ENCODE data around the gene SNAPC2. TPM values are rescaled to one million over a fixed set of nuclear protein-coding genes. Genes with fewer than 3 reads are reported as not detected.

The SNAPC2 gene
- polyA plus RNA-seq, 1 of the 3 experiments (the other 2 are of a cell fraction), result 38.7 TPM

DNA sequence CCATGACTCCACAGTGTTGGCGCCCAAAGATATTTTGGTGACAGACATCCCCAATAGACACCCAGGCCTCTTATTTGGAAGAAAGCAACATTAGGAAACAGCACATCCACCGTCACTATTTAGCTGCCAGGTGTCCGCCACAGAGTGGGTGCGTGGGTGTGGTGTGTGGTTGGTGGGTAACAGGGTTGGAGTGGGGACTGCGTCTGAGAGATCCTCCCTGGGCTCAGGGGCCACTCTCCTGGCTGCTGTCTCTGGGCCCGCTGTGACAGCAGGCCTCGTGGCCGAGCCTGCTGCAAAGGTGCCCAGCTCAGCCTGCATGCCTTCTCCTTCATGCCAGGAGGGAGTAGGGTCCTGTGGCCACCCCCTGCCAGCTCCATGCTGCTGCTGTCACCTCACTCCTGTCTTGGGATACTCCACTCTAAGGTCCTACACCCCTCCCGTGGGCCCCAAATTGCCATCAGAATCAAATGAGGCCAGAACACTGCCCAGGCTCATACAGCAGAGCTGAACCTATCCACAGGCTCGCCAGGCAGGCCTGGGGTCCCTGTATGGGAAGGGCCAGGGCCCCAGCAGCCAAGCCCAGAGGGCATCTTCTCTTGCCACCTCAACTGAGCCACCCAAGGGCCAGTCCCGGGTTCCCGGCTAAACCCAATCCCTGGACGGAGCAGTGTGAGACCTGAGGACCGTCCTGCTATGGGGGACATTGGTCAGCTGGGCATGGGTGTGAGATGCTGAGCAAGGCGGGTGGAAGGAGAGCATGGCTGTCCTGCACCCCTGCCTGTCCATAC is 48.1 kb downstream of the SNAPC2 start:
- Histone ChIP-seq H4K20me1 (ENCODE audit: insufficient read depth) (peaks cover 11% of the 10 kb centered on the region), H3K27ac (ENCODE audit: low read depth in 2 of 2, low read length in 1 of 2) (no peak overlapping the region), H3K79me2 (ENCODE audit: insufficient read depth) (peaks cover 5% of the 10 kb centered on the region; the same call in 1 of the 2 replicates), H3K4me2 (no peak overlapping the region), H3K9me2 (no peaks in the 10 kb centered on the region), H3K9ac (no peak overlapping the region), H3K27me3 (ENCODE audit: insufficient read depth) (no peaks in the 10 kb centered on the region), H3K4me3 (ENCODE audit: low read depth in 2 of 2, low read length in 1 of 2) (no peak overlapping the region), H2AFZ (ENCODE audit: low read depth) (no peak overlapping the region), H3F3A (replicated peaks; ENCODE audit: insufficient read depth) (no peaks in the 10 kb centered on the region), H3K9me3 (no peaks in the 10 kb centered on the region), H3K4me1 (ENCODE audit: control insufficient read depth in 1 of 2, insufficient read depth in 2 of 2, low read depth in 1 of 2, low read length in 1 of 2) (no peaks in the 10 kb centered on the region), H3K36me3 (replicated peaks in 1 of 2; ENCODE audit: control insufficient read depth in 1 of 2, insufficient read depth in 2 of 2, low read length in 1 of 2) (peaks cover 26 to 58% of the 10 kb centered on the region in 2 experiments)
- WGBS (ENCODE audit: low lambda C conversion rate), result 93% methylated on average over 11 of the region's 15 CpGs
- CTCF ChIA-PET, result interaction anchor here (1.0 to 9.1 kb wide), 3 partner anchors 27 to 285 kb away, joined by 3 to 81 read pairs (median 4); no protein-coding TSS in a partner anchor
- TF ChIP-seq TAF1 (IDR thresholded peaks at IDR 0.05; ENCODE audit: borderline replicate concordance, low read depth, low read length) (no peak), CHD2 (IDR thresholded peaks at IDR 0.05; ENCODE audit: low read length, partially characterized antibody) (no peak), POLR2AphosphoS5 (IDR thresholded peaks at IDR 0.05; ENCODE audit: low read depth, low read length) (no peak)
- POLR2A ChIA-PET, result no interaction called here
- no peak for DNase-seq

DNA sequence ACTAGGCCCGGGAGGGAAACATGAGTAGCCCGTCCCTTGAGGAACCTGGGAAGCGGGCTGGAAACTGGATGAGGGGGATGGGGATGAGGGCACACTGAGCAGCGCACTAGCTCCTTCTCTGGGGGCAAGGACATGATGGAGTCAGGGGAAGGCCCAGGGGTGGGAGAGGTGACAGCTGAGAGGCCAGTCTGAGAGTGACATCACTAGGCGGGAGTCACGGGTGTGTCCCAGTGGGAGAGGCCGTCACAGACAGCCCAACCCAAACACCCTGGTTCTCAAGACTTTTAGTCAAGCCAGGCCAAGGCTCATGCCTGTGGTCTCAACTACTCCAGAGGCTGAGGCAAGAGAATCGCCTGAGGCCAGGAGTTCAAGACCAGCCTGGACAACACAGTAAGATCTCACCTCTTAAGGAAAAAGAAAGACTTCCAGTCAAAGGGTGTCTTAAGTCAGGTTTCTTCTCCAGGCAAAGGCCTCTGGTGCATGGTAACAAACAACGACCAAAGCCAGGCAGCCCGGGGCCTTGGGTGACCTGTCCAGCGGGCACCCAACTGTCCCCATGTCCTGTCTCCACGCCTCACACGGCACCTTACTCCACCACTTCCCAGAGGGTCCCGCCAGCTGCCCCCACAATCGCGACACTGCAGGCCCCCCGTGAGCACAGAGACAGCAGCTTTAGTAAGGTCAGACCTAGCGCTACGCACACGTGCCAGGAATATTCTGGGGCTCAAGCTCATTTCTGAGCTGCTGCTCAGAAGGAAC is 48.8 kb downstream of the SNAPC2 start:
- Histone ChIP-seq H3K27ac (ENCODE audit: low read depth in 2 of 2, low read length in 1 of 2) (no peak overlapping the region), H3K9me3 (no peaks in the 10 kb centered on the region), H3K79me2 (ENCODE audit: insufficient read depth) (peaks cover 5% of the 10 kb centered on the region; the same call in 1 of the 2 replicates), H3K9me2 (no peaks in the 10 kb centered on the region), H3K4me3 (ENCODE audit: low read depth in 2 of 2, low read length in 1 of 2) (no peak overlapping the region), H4K20me1 (ENCODE audit: insufficient read depth) (peaks cover 11% of the 10 kb centered on the region), H3K9ac (no peak overlapping the region), H3K27me3 (ENCODE audit: insufficient read depth) (no peaks in the 10 kb centered on the region), H3K4me2 (no peak overlapping the region), H3F3A (replicated peaks; ENCODE audit: insufficient read depth) (no peaks in the 10 kb centered on the region), H3K36me3 (replicated peaks in 1 of 2; ENCODE audit: control insufficient read depth in 1 of 2, insufficient read depth in 2 of 2, low read length in 1 of 2) (peaks cover 24 to 56% of the 10 kb centered on the region in 2 experiments), H3K4me1 (ENCODE audit: control insufficient read depth in 1 of 2, insufficient read depth in 2 of 2, low read depth in 1 of 2, low read length in 1 of 2) (no peaks in the 10 kb centered on the region), H2AFZ (ENCODE audit: low read depth) (no peak overlapping the region)
- POLR2A ChIA-PET, result interaction anchor here (1.2 kb wide), 1 partner anchor 33 kb away, joined by 3 read pairs; no protein-coding TSS in a partner anchor
- CTCF ChIA-PET, result interaction anchor here (0.9 to 9.1 kb wide), 10 partner anchors 9 to 284 kb away, joined by 3 to 81 read pairs (median 10); partner anchors contain the start of gene TIMM44
- DNase-seq, result no peak
- WGBS (ENCODE audit: low lambda C conversion rate), result 93% methylated on average over 17 of the region's 20 CpGs
- TF ChIP-seq EP300 (IDR thresholded peaks at IDR 0.05; ENCODE audit: borderline replicate concordance in 1 of 2, low read depth in 1 of 2, low read length in 1 of 2), result no peak
- TF ChIP-seq MEF2A (IDR thresholded peaks at IDR 0.05; ENCODE audit: borderline replicate concordance, low read depth), result no peak
- no peak for TF ChIP-seq FOXJ3 (CRISPR knock-in tag; IDR thresholded peaks at IDR 0.05)
- no peak for TF ChIP-seq EZH2phosphoT487 (IDR thresholded peaks at IDR 0.05; ENCODE audit: borderline replicate concordance, low read depth)
- TF ChIP-seq, protein P1, sequence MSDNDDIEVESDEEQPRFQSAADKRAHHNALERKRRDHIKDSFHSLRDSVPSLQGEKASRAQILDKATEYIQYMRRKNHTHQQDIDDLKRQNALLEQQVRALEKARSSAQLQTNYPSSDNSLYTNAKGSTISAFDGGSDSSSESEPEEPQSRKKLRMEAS (IDR thresholded peaks at IDR 0.05; ENCODE audit: low read depth), result no peak
- no peak for TF ChIP-seq SIN3A (IDR thresholded peaks at IDR 0.05; ENCODE audit: borderline replicate concordance, low read depth, low read length)
- no peak for TF ChIP-seq GABPA (IDR thresholded peaks at IDR 0.05; ENCODE audit: low read depth)
- TF ChIP-seq, protein P2, sequence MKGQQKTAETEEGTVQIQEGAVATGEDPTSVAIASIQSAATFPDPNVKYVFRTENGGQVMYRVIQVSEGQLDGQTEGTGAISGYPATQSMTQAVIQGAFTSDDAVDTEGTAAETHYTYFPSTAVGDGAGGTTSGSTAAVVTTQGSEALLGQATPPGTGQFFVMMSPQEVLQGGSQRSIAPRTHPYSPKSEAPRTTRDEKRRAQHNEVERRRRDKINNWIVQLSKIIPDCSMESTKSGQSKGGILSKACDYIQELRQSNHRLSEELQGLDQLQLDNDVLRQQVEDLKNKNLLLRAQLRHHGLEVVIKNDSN (IDR thresholded peaks at IDR 0.05; ENCODE audit: borderline replicate concordance, low read depth), result no peak
- TF ChIP-seq FOSL2 (IDR thresholded peaks at IDR 0.05; ENCODE audit: borderline replicate concordance, low read depth), result no peak
- TF ChIP-seq, protein P3, sequence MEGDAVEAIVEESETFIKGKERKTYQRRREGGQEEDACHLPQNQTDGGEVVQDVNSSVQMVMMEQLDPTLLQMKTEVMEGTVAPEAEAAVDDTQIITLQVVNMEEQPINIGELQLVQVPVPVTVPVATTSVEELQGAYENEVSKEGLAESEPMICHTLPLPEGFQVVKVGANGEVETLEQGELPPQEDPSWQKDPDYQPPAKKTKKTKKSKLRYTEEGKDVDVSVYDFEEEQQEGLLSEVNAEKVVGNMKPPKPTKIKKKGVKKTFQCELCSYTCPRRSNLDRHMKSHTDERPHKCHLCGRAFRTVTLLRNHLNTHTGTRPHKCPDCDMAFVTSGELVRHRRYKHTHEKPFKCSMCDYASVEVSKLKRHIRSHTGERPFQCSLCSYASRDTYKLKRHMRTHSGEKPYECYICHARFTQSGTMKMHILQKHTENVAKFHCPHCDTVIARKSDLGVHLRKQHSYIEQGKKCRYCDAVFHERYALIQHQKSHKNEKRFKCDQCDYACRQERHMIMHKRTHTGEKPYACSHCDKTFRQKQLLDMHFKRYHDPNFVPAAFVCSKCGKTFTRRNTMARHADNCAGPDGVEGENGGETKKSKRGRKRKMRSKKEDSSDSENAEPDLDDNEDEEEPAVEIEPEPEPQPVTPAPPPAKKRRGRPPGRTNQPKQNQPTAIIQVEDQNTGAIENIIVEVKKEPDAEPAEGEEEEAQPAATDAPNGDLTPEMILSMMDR (IDR thresholded peaks at IDR 0.05), result no peak
- TF ChIP-seq, protein P4, sequence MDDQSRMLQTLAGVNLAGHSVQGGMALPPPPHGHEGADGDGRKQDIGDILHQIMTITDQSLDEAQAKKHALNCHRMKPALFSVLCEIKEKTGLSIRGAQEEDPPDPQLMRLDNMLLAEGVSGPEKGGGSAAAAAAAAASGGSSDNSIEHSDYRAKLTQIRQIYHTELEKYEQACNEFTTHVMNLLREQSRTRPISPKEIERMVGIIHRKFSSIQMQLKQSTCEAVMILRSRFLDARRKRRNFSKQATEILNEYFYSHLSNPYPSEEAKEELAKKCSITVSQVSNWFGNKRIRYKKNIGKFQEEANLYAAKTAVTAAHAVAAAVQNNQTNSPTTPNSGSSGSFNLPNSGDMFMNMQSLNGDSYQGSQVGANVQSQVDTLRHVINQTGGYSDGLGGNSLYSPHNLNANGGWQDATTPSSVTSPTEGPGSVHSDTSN (IDR thresholded peaks at IDR 0.05), result no peak
- TF ChIP-seq, protein P5, sequence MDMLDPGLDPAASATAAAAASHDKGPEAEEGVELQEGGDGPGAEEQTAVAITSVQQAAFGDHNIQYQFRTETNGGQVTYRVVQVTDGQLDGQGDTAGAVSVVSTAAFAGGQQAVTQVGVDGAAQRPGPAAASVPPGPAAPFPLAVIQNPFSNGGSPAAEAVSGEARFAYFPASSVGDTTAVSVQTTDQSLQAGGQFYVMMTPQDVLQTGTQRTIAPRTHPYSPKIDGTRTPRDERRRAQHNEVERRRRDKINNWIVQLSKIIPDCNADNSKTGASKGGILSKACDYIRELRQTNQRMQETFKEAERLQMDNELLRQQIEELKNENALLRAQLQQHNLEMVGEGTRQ (IDR thresholded peaks at IDR 0.05; ENCODE audit: borderline replicate concordance, low read depth, low read length), result no peak
- no peak for TF ChIP-seq TCF12 (IDR thresholded peaks at IDR 0.05)
- TF ChIP-seq MXI1 (IDR thresholded peaks at IDR 0.05; ENCODE audit: low read depth, low read length), result no peak
- TF ChIP-seq YY1 (IDR thresholded peaks at IDR 0.05; ENCODE audit: low read depth), result no peak
- no peak for TF ChIP-seq FOXM1 (IDR thresholded peaks at IDR 0.05; ENCODE audit: low read depth)
